GM23248 (cell line): Measurements from ENCODE around the gene IL32.
"Not testable (repeated sequence)": the region's sequence is repeated elsewhere in the genome, so short reads cannot be mapped to it uniquely, and the experiment has no call there.

ENCODE experiments used
- EZH2 ChIP-seq: fragments of 200-600 bp; sonication (generic); IDR thresholded peaks from 2 replicates; pipeline ENCODE4 v1.6.1; 2018; ENCODE audit warnings: antibody characterized with exemption, mild to moderate bottlenecking; ENCODE audit not compliant: insufficient read depth, poor library complexity, severe bottlenecking
- EZH2phosphoT487 ChIP-seq: fragments of 200-600 bp; sonication (generic); IDR thresholded peaks from 2 replicates; pipeline ENCODE4 v1.6.1; 2018; ENCODE audit warnings: antibody characterized with exemption, moderate library complexity, mild to moderate bottlenecking, low read depth; ENCODE audit not compliant: insufficient read depth

GRCh38 chr16:3052571-3053329 lies 12.7 kb upstream of the IL32 start:
- not testable (repeated sequence) for TF ChIP-seq EZH2, EZH2phosphoT487
